ENCODE data around the gene RIPPLY1.
A peak's percentile ranks its signal among the peaks of the same experiment; 100 is the strongest.

Gene RIPPLY1

GRCh38 chrX:106862972-106863688, 40.0 kb downstream of the RIPPLY1 start:
- DNase-seq (ENCODE audit: insufficient read length, low spot score): no peak
- peak; percentile 88 for FAIRE-seq

Data from GM19239 (cell line).